ENCODE results near the gene SYNDIG1. TPM values are rescaled to one million over a fixed set of nuclear protein-coding genes. Genes with fewer than 3 reads are reported as not detected.

The SYNDIG1 gene
- polyA plus RNA-seq, 4 donors, result 0.90 to 2.0 (median 1.9) TPM; not detected in 1

GRCh38 chr20:24461848-24462247 is 7.6 kb upstream of the SYNDIG1 start:
- FAIRE-seq (no peak), DNase-seq (no peak)
- 73 to 83% (median 81%) methylated on average over 3 of the region's 3 CpGs for WGBS, 3 donors

GRCh38 chr20:24462460-24463010 is 6.9 kb upstream of the SYNDIG1 start:
- FAIRE-seq (no peak), DNase-seq (no peak)
- Histone ChIP-seq H3K36me3 (ENCODE audit: control insufficient read depth in 3 of 3, insufficient read depth in 2 of 3, low read depth in 1 of 3, low read length in 3 of 3) (no peaks in the 10 kb centered on the region), H3K9me3 (ENCODE audit: control insufficient read depth in 2 of 2, insufficient read depth in 1 of 2, low read depth in 1 of 2, low read length in 1 of 2) (no peaks in the 10 kb centered on the region), H3K27ac (ENCODE audit: low read depth in 1 of 3, low read length in 2 of 3) (no peak overlapping the region), H3K27me3 (ENCODE audit: control insufficient read depth in 3 of 3, insufficient read depth in 3 of 3, low read length in 3 of 3) (no peaks in the 10 kb centered on the region), H3K4me3 (ENCODE audit: low read depth in 1 of 3, low read length in 3 of 3) (no peak overlapping the region), H3K4me1 (ENCODE audit: control insufficient read depth in 3 of 3, insufficient read depth in 2 of 3, low read depth in 1 of 3, low read length in 2 of 3) (no peaks in the 10 kb centered on the region)
- WGBS, 3 donors, result 55 to 70% (median 62%) methylated on average over 4 of the region's 4 CpGs

More at GRCh38 chr20:24461848-24462247, 7.6 kb upstream of the SYNDIG1 start:
- Histone ChIP-seq H3K4me3 (ENCODE audit: low read depth in 1 of 3, low read length in 3 of 3) (no peak overlapping the region), H3K27me3 (ENCODE audit: control insufficient read depth in 3 of 3, insufficient read depth in 3 of 3, low read length in 3 of 3) (no peaks in the 10 kb centered on the region), H3K9me3 (ENCODE audit: control insufficient read depth in 2 of 2, insufficient read depth in 1 of 2, low read depth in 1 of 2, low read length in 1 of 2) (no peaks in the 10 kb centered on the region), H3K4me1 (ENCODE audit: control insufficient read depth in 3 of 3, insufficient read depth in 2 of 3, low read depth in 1 of 3, low read length in 2 of 3) (no peaks in the 10 kb centered on the region), H3K27ac (ENCODE audit: low read depth in 1 of 3, low read length in 2 of 3) (no peak overlapping the region), H3K36me3 (ENCODE audit: control insufficient read depth in 3 of 3, insufficient read depth in 2 of 3, low read depth in 1 of 3, low read length in 3 of 3) (no peaks in the 10 kb centered on the region)

DNA sequence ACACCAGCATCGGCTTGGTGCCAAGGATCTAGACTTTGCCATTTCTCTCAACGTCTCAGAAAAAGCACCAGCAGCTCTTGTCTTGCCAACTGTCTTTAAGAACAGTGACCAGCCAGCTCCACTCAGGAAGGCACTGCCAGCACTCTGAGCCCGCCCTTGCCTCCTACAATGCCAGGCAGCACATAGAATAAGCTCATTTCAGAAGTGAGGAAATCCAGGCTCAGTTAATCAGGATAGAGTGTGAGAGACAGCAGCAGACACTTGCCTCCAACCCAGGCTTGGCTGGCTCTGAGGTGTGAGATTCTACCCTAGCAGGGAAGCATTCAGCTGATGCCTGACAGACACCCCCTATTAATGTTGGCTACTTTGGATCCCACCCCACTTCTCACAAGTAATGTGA is 4.3 kb upstream of the SYNDIG1 start:
- no peaks in the 10 kb centered on the region for H3K4me1 ChIP-seq (ENCODE audit: control insufficient read depth in 3 of 3, insufficient read depth in 2 of 3, low read depth in 1 of 3, low read length in 2 of 3)
- H3K9me3 ChIP-seq (ENCODE audit: control insufficient read depth in 2 of 2, insufficient read depth in 1 of 2, low read depth in 1 of 2, low read length in 1 of 2), result no peaks in the 10 kb centered on the region
- H3K27ac ChIP-seq (ENCODE audit: low read depth in 1 of 3, low read length in 2 of 3), result no peak overlapping the region
- DNase-seq, result no peak
- WGBS, 3 donors, result 76 to 86% (median 78%) methylated on average over 3 of the region's 3 CpGs
- no peaks in the 10 kb centered on the region for H3K36me3 ChIP-seq (ENCODE audit: control insufficient read depth in 3 of 3, insufficient read depth in 2 of 3, low read depth in 1 of 3, low read length in 3 of 3)
- H3K27me3 ChIP-seq (ENCODE audit: control insufficient read depth in 3 of 3, insufficient read depth in 3 of 3, low read length in 3 of 3), result peaks cover 4 to 18% (median 10%) of the 10 kb centered on the region in 3 donors
- no peak for FAIRE-seq
- H3K4me3 ChIP-seq (ENCODE audit: low read depth in 1 of 3, low read length in 3 of 3), result no peak overlapping the region

- 74 to 85% (median 82%) methylated on average over 3 of the region's 3 CpGs for WGBS, 3 donors
- no peak overlapping the region for H3K27ac ChIP-seq (ENCODE audit: low read depth in 1 of 3, low read length in 2 of 3)
- peaks cover 0 to 3% (median 0%) of the 10 kb centered on the region in 3 donors for H3K4me1 ChIP-seq (ENCODE audit: control insufficient read depth in 3 of 3, insufficient read depth in 2 of 3, low read depth in 1 of 3, low read length in 2 of 3)
- no peak for DNase-seq
- no peak overlapping the region for H3K4me3 ChIP-seq (ENCODE audit: low read depth in 1 of 3, low read length in 3 of 3)
- no peaks in the 10 kb centered on the region for H3K9me3 ChIP-seq (ENCODE audit: control insufficient read depth in 2 of 2, insufficient read depth in 1 of 2, low read depth in 1 of 2, low read length in 1 of 2)
- no peaks in the 10 kb centered on the region for H3K36me3 ChIP-seq (ENCODE audit: control insufficient read depth in 3 of 3, insufficient read depth in 2 of 3, low read depth in 1 of 3, low read length in 3 of 3)
- FAIRE-seq, result no peak
- H3K27me3 ChIP-seq (ENCODE audit: control insufficient read depth in 3 of 3, insufficient read depth in 3 of 3, low read length in 3 of 3), result peaks cover 9 to 24% (median 10%) of the 10 kb centered on the region in 3 donors
These were observed 3.7 kb upstream of the SYNDIG1 start for GRCh38 chr20:24465730-24466129.

DNA sequence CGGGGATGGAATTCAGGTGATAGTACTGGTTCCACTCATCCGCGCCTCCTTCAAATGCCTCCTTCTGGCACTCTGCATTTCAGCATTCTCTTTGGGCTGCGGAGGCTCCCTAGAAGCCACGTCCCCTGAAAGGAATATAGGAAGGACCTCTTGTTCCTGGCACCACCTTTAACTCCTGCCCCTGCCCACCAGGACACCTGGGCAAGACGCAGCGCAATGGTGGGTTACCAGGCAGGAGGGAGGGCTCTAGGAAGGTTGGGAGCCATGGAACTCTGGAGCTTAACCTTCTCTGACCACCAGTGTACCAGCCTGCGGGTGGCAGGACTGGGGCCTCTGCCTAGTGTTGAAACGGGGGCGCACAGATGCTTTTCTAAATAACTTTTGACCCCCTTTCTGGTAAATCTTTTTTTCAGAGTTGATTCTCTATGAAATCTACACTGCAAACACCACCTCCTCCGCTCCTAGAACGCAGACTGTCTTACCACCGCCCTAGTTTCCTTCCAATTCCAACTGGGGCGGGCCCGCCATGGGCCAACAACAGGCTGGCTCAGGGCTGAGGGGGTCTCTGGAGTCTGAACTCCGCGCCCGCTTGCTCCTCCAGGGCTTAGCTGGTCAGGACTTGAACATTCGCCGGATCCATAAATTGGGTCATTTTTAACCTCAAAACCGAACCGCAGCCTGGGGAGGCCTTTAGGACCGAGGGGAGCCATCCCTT is 871 bp upstream of the SYNDIG1 start:
- DNase-seq (no peak), FAIRE-seq (no peak)
- no peaks in the 10 kb centered on the region for H3K9me3 ChIP-seq (ENCODE audit: control insufficient read depth in 2 of 2, insufficient read depth in 1 of 2, low read depth in 1 of 2, low read length in 1 of 2)
- no peaks in the 10 kb centered on the region for H3K36me3 ChIP-seq (ENCODE audit: control insufficient read depth in 3 of 3, insufficient read depth in 2 of 3, low read depth in 1 of 3, low read length in 3 of 3)
- peaks cover 10 to 39% (median 13%) of the 10 kb centered on the region in 3 donors for H3K27me3 ChIP-seq (ENCODE audit: control insufficient read depth in 3 of 3, insufficient read depth in 3 of 3, low read length in 3 of 3)
- H3K4me3 ChIP-seq (ENCODE audit: low read depth in 1 of 3, low read length in 3 of 3), result peak overlapping the region in 1 of 3 donors; percentile 35
- peaks cover 0 to 7% (median 0%) of the 10 kb centered on the region in 3 donors for H3K4me1 ChIP-seq (ENCODE audit: control insufficient read depth in 3 of 3, insufficient read depth in 2 of 3, low read depth in 1 of 3, low read length in 2 of 3)
- 47 to 57% (median 52%) methylated on average over 23 of the region's 23 CpGs for WGBS, 3 donors
- no peak overlapping the region for H3K27ac ChIP-seq (ENCODE audit: low read depth in 1 of 3, low read length in 2 of 3)

DNA sequence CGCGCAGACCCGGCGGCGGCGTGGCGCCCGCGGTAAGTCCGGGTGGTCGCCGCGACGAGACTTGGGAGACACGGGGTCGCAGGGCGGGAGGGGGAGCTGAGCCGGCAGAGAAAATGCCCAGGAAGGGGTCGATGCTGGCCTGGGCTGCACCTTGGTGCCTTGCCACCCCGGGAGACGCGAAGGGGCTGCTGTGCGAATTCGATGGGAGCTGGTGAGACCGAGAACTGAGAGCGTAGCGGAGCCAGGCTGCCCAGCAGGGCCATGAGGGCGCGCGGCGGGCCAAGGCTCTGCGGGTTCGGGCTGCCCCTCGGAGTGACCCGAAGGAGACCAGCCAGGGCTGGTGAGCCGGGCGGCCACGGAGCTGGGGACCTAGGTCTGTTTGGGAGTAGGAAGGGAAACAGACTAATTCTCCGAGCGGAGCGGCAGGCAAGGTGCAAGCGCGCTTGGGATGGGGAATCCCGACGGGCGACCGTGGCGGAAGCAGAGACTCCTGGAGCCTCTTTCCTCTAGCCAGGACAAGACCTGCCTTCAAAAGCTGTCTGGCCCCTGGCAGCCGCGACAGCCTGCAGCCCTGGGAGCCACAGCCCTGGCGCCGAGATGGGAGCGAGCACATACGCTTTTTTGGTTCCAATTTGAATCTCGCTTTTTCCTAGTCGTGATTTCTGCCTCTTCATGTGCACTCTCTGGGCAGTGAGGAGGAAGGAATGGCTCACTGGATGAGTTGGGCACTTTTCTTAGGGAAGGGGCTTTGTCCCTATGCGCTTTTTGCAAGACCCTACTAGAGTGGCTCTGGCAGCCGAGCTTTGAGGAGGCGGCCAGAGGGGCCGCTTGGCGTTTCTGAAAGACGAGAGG is 691 bp downstream of the SYNDIG1 start:
- Histone ChIP-seq H3K9me3 (ENCODE audit: control insufficient read depth in 2 of 2, insufficient read depth in 1 of 2, low read depth in 1 of 2, low read length in 1 of 2) (no peaks in the 10 kb centered on the region), H3K4me3 (ENCODE audit: low read depth in 1 of 3, low read length in 3 of 3) (peak overlapping the region in 1 of 3 donors; percentile 27), H3K27me3 (ENCODE audit: control insufficient read depth in 3 of 3, insufficient read depth in 3 of 3, low read length in 3 of 3) (peaks cover 10 to 39% (median 13%) of the 10 kb centered on the region in 3 donors), H3K4me1 (ENCODE audit: control insufficient read depth in 3 of 3, insufficient read depth in 2 of 3, low read depth in 1 of 3, low read length in 2 of 3) (peaks cover 0 to 7% (median 0%) of the 10 kb centered on the region in 3 donors), H3K27ac (ENCODE audit: low read depth in 1 of 3, low read length in 2 of 3) (no peak overlapping the region), H3K36me3 (ENCODE audit: control insufficient read depth in 3 of 3, insufficient read depth in 2 of 3, low read depth in 1 of 3, low read length in 3 of 3) (no peaks in the 10 kb centered on the region)
- no peak for FAIRE-seq
- peak in 1 of 2 donors; percentile 58 for DNase-seq
- WGBS, 3 donors, result 2 to 5% (median 4%) methylated on average over 49 to 62 of the region's 62 CpGs

DNA sequence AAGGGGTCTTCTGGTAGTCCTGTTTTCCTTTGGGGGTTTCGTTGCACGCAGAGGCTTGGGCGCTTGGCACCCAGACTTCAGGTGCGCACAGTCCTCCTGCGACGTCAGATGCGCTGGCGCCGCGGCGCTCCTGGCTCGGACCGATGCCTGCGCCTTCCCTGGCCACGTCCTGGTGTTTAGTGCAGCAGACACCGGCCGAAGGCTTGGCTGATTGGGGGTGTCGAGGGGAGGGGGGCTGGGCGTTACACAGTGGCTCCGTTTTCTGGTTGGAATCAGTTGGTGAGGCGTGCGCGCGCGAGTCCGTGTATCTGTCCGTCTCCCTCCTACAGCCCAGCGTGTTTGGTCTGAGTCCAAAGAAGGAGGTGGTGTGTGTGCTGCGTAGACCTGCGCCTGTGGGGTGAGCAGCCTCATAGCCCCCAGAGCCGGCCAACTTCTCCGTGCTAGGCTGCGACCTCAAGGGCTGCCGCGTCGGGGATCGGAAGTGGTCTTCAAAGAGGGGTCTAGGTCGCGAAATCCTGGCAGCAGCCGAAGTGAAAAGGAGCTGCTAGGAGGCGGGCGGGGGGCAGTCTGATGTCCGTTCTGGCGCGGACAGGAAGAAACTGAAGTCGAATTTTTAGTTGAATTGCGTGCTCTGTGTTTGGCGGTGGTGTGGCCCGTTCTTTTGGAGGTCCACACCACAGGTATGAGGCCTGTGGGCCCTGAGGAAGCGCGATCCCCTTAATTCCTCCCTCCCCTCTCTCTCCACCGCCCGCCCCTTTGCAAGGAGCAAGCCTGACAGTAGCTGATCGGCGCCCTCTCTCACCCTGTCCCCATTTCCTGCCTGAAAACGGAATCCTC is 1.5 kb downstream of the SYNDIG1 start:
- WGBS, 3 donors, result 3 to 6% (median 5%) methylated on average over 56 of the region's 56 CpGs

More for the DNA sequence above, 1.5 kb downstream of the SYNDIG1 start:
- no peaks in the 10 kb centered on the region for H3K9me3 ChIP-seq (ENCODE audit: control insufficient read depth in 2 of 2, insufficient read depth in 1 of 2, low read depth in 1 of 2, low read length in 1 of 2)
- FAIRE-seq, result no peak
- peaks cover 10 to 39% (median 13%) of the 10 kb centered on the region in 3 donors for H3K27me3 ChIP-seq (ENCODE audit: control insufficient read depth in 3 of 3, insufficient read depth in 3 of 3, low read length in 3 of 3)
- DNase-seq, result peak in 1 of 2 donors; percentile 44
- H3K4me3 ChIP-seq (ENCODE audit: low read depth in 1 of 3, low read length in 3 of 3), result peak overlapping the region in 1 of 3 donors; percentile 27
- no peaks in the 10 kb centered on the region for H3K36me3 ChIP-seq (ENCODE audit: control insufficient read depth in 3 of 3, insufficient read depth in 2 of 3, low read depth in 1 of 3, low read length in 3 of 3)
- peaks cover 0 to 7% (median 0%) of the 10 kb centered on the region in 3 donors for H3K4me1 ChIP-seq (ENCODE audit: control insufficient read depth in 3 of 3, insufficient read depth in 2 of 3, low read depth in 1 of 3, low read length in 2 of 3)
- H3K27ac ChIP-seq (ENCODE audit: low read depth in 1 of 3, low read length in 2 of 3), result no peak overlapping the region

Measured in small intestine (tissue), 7 donors.